ENCODE results near the gene CD27. TPM values are rescaled to one million over a fixed set of nuclear protein-coding genes. Genes with fewer than 3 reads are reported as not detected.
"Not testable (repeated sequence)": the region's sequence is repeated elsewhere in the genome, so short reads cannot be mapped to it uniquely, and the experiment has no call there.

CD27 gene
- total RNA-seq, 1 experiment from 2014 or later: 0.28 TPM

DNA sequence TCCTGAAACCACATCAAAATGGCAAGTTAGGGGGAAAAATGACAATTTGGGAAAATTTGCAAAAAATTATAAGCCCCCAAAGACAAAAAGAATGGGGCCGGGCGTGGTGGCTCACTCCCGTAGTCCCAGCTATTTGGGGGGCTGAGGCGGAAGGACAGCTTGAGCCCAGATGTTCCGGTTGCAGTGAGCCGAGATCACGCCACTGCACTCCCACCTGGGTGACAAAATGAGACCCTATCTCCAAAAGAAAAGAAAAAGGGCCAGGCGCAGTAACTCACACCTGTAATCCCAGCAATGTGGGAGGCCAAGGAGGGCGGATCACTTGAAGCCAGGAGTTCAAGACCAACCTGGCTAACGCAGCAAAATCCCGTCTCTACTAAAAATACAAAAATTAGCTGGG, 27.7 kb downstream of the CD27 start (continued):
- TF ChIP-seq, protein P1, sequence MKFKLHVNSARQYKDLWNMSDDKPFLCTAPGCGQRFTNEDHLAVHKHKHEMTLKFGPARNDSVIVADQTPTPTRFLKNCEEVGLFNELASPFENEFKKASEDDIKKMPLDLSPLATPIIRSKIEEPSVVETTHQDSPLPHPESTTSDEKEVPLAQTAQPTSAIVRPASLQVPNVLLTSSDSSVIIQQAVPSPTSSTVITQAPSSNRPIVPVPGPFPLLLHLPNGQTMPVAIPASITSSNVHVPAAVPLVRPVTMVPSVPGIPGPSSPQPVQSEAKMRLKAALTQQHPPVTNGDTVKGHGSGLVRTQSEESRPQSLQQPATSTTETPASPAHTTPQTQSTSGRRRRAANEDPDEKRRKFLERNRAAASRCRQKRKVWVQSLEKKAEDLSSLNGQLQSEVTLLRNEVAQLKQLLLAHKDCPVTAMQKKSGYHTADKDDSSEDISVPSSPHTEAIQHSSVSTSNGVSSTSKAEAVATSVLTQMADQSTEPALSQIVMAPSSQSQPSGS (CRISPR knock-in tag; IDR thresholded peaks at IDR 0.05; ENCODE audit: borderline replicate concordance, low read depth): no peak
- TF ChIP-seq ETV6 (CRISPR knock-in tag; IDR thresholded peaks at IDR 0.05): no peak

DNA sequence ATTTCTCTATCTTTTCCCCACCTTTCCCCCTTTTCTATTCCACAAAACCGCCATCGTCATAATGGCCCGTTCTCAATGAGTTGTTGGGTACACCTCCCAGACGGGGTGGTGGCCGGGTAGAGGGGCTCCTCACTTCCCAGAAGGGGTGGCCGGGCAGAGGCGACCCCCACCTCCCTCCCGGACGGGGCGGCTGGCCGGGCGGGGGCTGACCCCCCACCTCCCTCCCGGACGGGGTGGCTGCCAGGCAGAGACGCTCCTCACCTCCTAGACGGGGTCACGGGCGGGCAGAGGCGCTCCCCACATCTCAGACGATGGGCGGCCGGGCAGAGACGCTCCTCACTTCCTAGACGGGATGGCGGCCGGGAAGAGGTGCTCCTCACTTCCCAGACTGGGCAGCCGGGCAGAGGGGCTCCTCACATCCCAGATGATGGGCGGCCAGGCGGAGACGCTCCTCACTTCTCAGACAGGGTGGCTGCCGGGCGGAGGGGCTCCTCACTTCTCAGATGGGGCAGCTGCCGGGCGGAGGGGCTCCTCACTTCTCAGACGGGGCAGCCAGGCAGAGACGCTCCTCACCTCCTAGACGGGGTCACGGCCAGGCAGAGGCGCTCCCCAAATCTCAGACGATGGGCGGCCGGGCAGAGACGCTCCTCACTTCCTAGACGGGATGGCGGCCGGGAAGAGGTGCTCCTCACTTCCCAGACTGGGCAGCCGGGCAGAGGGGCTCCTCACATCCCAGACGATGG, 30.6 kb downstream of the CD27 start:
- H3K4me3 Mint-ChIP-seq, H3K36me3 Mint-ChIP-seq, CTCF ChIA-PET, POLR2A ChIA-PET, H3K4me1 Mint-ChIP-seq, ATAC-seq, H3K27ac Mint-ChIP-seq: not testable (repeated sequence)
- H3K9me3 Mint-ChIP-seq: peaks cover 14% of the 10 kb centered on the region
- DNase-seq (ENCODE audit: low spot score): peak; percentile 4
- H3K27me3 Mint-ChIP-seq (ENCODE audit: low read depth): peaks cover 23% of the 10 kb centered on the region

DNA sequence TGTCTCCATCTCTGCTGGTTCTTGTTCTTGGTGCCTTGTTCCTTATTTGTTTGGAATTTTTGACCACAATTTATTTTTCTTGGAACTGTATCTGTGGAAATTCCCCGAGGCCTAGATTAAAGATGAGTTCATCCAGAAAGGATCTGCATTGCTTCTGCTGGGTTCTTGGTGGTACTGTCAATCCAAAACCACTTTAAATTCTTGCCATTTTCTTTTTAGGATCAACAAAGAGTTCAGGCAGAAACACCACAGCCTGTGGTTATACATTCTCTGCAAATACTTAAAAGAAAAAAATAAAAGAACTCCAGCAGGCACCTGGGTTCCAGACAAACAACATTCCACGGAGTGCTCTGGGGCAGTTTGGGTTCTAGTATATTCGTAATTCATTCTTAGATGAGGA, 31.7 kb downstream of the CD27 start:
- Mint-ChIP-seq H3K27ac (no peak overlapping the region), H3K4me1 (0 out of 2 replicates have a peak, but pooled peaks cover 6% of the 10 kb centered on the region), H3K9me3 (peaks cover 14% of the 10 kb centered on the region), H3K4me3 (no peak overlapping the region), H3K36me3 (peaks cover 6% of the 10 kb centered on the region), H3K27me3 (ENCODE audit: low read depth) (peaks cover 23% of the 10 kb centered on the region)
- no peak for TF ChIP-seq KAT7 (CRISPR knock-in tag; IDR thresholded peaks at IDR 0.05; ENCODE audit: borderline replicate concordance)
- no peak for TF ChIP-seq SP1 (CRISPR knock-in tag; conservative IDR thresholded peaks at IDR 0.05)
- no peak for TF ChIP-seq IRF2 (CRISPR knock-in tag; IDR thresholded peaks at IDR 0.05; ENCODE audit: borderline replicate concordance, low read depth)
- TF ChIP-seq, protein P2, sequence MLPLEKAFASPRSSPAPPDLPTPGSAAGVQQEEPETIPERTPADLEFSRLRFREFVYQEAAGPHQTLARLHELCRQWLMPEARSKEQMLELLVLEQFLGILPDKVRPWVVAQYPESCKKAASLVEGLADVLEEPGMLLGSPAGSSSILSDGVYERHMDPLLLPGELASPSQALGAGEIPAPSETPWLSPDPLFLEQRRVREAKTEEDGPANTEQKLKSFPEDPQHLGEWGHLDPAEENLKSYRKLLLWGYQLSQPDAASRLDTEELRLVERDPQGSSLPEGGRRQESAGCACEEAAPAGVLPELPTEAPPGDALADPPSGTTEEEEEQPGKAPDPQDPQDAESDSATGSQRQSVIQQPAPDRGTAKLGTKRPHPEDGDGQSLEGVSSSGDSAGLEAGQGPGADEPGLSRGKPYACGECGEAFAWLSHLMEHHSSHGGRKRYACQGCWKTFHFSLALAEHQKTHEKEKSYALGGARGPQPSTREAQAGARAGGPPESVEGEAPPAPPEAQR (CRISPR knock-in tag; IDR thresholded peaks at IDR 0.05): no peak
- no peak for TF ChIP-seq NR2C2 (CRISPR knock-in tag; IDR thresholded peaks at IDR 0.05)
- no peak for TF ChIP-seq GRHL2 (CRISPR knock-in tag; IDR thresholded peaks at IDR 0.05; ENCODE audit: insufficient replicate concordance, severe bottlenecking)
- TF ChIP-seq, protein P3, sequence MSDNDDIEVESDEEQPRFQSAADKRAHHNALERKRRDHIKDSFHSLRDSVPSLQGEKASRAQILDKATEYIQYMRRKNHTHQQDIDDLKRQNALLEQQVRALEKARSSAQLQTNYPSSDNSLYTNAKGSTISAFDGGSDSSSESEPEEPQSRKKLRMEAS (CRISPR knock-in tag; IDR thresholded peaks at IDR 0.05): no peak
- no peak for TF ChIP-seq ATF1 (CRISPR knock-in tag; IDR thresholded peaks at IDR 0.05)
- no peak for TF ChIP-seq ZNF219 (CRISPR knock-in tag; IDR thresholded peaks at IDR 0.05; ENCODE audit: borderline replicate concordance)
- TF ChIP-seq, protein P4, sequence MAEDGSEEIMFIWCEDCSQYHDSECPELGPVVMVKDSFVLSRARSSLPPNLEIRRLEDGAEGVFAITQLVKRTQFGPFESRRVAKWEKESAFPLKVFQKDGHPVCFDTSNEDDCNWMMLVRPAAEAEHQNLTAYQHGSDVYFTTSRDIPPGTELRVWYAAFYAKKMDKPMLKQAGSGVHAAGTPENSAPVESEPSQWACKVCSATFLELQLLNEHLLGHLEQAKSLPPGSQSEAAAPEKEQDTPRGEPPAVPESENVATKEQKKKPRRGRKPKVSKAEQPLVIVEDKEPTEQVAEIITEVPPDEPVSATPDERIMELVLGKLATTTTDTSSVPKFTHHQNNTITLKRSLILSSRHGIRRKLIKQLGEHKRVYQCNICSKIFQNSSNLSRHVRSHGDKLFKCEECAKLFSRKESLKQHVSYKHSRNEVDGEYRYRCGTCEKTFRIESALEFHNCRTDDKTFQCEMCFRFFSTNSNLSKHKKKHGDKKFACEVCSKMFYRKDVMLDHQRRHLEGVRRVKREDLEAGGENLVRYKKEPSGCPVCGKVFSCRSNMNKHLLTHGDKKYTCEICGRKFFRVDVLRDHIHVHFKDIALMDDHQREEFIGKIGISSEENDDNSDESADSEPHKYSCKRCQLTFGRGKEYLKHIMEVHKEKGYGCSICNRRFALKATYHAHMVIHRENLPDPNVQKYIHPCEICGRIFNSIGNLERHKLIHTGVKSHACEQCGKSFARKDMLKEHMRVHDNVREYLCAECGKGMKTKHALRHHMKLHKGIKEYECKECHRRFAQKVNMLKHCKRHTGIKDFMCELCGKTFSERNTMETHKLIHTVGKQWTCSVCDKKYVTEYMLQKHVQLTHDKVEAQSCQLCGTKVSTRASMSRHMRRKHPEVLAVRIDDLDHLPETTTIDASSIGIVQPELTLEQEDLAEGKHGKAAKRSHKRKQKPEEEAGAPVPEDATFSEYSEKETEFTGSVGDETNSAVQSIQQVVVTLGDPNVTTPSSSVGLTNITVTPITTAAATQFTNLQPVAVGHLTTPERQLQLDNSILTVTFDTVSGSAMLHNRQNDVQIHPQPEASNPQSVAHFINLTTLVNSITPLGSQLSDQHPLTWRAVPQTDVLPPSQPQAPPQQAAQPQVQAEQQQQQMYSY (CRISPR knock-in tag; IDR thresholded peaks at IDR 0.05): no peak
- TF ChIP-seq, protein P5, sequence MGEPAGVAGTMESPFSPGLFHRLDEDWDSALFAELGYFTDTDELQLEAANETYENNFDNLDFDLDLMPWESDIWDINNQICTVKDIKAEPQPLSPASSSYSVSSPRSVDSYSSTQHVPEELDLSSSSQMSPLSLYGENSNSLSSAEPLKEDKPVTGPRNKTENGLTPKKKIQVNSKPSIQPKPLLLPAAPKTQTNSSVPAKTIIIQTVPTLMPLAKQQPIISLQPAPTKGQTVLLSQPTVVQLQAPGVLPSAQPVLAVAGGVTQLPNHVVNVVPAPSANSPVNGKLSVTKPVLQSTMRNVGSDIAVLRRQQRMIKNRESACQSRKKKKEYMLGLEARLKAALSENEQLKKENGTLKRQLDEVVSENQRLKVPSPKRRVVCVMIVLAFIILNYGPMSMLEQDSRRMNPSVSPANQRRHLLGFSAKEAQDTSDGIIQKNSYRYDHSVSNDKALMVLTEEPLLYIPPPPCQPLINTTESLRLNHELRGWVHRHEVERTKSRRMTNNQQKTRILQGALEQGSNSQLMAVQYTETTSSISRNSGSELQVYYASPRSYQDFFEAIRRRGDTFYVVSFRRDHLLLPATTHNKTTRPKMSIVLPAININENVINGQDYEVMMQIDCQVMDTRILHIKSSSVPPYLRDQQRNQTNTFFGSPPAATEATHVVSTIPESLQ (CRISPR knock-in tag; IDR thresholded peaks at IDR 0.05): no peak
- TF ChIP-seq ZNF396 (CRISPR knock-in tag; IDR thresholded peaks at IDR 0.05; ENCODE audit: borderline replicate concordance): no peak
- no peak for TF ChIP-seq ESRRA (CRISPR knock-in tag; IDR thresholded peaks at IDR 0.05; ENCODE audit: borderline replicate concordance)
- no peak for TF ChIP-seq SOX15 (CRISPR knock-in tag; IDR thresholded peaks at IDR 0.05)
- TF ChIP-seq, protein P6, sequence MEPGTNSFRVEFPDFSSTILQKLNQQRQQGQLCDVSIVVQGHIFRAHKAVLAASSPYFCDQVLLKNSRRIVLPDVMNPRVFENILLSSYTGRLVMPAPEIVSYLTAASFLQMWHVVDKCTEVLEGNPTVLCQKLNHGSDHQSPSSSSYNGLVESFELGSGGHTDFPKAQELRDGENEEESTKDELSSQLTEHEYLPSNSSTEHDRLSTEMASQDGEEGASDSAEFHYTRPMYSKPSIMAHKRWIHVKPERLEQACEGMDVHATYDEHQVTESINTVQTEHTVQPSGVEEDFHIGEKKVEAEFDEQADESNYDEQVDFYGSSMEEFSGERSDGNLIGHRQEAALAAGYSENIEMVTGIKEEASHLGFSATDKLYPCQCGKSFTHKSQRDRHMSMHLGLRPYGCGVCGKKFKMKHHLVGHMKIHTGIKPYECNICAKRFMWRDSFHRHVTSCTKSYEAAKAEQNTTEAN (CRISPR knock-in tag; IDR thresholded peaks at IDR 0.05): no peak
- TF ChIP-seq JAZF1 (CRISPR knock-in tag; IDR thresholded peaks at IDR 0.05): no peak
- TF ChIP-seq ZNF416 (CRISPR knock-in tag; IDR thresholded peaks at IDR 0.05): no peak
- no peak for TF ChIP-seq SMAD4 (CRISPR knock-in tag; IDR thresholded peaks at IDR 0.05)
- POLR2A ChIA-PET: no interaction called here
- DNase-seq (ENCODE audit: low spot score) (no peak), ATAC-seq (no peak)
- CTCF ChIA-PET: no interaction called here
